NCI-H1092 treated with DMSO at 0.1 percent for 48 hours (cell line): ENCODE data around the gene SEC24A.
"Not testable (repeated sequence)": the region's sequence is repeated elsewhere in the genome, so short reads cannot be mapped to it uniquely, and the experiment has no call there.

ENCODE experiments used
- DNase-seq: peaks from one replicate; lab custom pipeline; 2025; lab: John Stamatoyannopoulos, UW

SEC24A gene

GRCh38 chr5:134749415-134749814 lies 100.8 kb downstream of the SEC24A start:
- no peak for DNase-seq

DNA sequence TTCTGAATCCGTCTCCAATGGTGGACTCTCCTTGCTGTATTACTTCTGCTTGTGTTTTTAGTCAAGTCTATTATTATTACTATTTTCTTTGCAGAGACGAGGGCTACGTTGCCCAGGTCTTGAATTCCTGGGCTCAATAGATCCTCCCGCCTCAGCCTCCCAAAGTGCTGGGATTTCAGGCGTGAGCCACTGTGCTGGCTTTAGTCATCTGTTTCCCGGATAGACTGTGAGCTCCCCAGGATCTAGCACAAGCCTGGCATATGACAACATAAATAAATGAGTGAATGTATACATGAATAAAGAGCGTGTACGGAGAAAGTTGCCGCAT lies 109.6 kb downstream of the SEC24A start:
- no peak for DNase-seq

GRCh38 chr5:134758504-134759341 lies 110.1 kb downstream of the SEC24A start, which contains the start of gene DDX46:
Gene DDX46 (plus strand): TSS chr5:134758779. CDS start chr5:134758939, 160 bp downstream.
- peak; percentile 86 for DNase-seq

GRCh38 chr5:134767528-134768291 lies 119.1 kb downstream of the SEC24A start:
- not testable (repeated sequence) for DNase-seq

DNA sequence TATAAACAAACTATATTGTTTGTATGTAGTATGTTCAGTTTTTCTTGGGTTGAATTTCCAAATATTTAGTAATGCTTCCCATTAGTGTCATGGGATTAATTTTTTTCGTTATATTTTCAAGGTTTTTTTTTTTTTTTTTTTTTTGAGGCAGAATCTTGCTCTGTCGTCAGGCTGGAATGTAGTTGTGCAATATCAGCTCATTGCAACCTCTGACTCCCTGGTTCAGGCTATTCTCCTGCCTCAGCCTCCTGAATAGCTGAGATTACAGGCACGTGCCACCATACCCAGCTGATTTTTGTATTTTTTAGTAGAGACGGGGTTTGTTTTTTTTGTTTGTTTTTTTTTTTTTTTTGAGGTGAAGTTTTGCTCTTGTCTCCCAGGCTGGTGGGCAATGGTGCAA lies 120.6 kb downstream of the SEC24A start:
- no peak for DNase-seq

DNA sequence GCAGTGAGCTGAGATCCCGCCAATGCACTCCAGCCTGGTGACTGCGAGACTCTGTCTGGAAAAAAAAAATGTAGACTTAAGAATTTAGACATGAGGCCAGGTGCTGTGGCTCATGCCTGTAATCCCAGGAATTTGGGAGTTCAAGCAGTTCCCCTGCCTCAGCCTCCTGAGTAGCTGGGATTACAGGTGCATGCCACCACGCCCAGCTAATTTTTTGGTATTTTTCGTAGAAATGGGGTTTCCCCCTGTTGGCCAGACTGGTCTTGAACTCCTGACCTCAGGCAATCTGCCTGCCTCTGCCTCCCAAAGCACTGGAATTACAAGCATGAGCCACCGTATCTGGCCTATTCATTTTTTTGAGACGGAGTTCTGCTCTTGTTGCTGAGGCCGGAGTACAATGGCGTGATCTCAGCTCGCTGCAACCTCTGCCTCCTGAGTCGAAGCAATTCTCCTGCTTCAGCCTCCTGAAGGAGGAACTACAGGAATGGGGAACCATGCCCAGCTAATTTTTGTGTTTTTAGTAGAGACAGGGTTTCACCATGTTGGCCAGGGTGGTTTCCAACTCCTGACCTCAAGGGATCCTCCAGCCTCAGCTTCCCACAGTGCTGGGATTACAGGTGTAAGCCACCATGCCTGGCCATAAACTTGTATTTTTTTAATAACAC lies 124.0 kb downstream of the SEC24A start:
- DNase-seq: no peak

GRCh38 chr5:134777366-134777765 lies 128.8 kb downstream of the SEC24A start:
- DNase-seq: no peak
